IMR-90 (cell line): ENCODE measurements around the gene IL31RA. TPM values are rescaled to one million over a fixed set of nuclear protein-coding genes. Genes with fewer than 3 reads are reported as not detected.

Source experiments
- ATAC-seq: fragments of 200-7000 bp; cut with Tn5 transposase; 2 replicates; pipeline ENCODE4 v1.9.1; 2020; ENCODE audit warnings: low read depth, mild to moderate bottlenecking, moderate library complexity
- BruUV-seq: library from RNA; stranded (reverse); fragments of 400-500 nt; replicated peaks from 2 replicates; lab custom pipeline; 2021; lab: Mats Ljungman, UMichigan
- CTCF ChIA-PET: fragments of 300-600 bp; formaldehyde crosslinking; extraction: SDS; loops from one replicate; lab custom pipeline; 2021; ENCODE audit warnings: antibody characterized with exemption; lab: Yijun Ruan, JAX
- POLR2A ChIA-PET: fragments of 300-600 bp; sonication (Branson Sonifier 250); formaldehyde crosslinking; loops from one replicate; lab custom pipeline; 2022; ENCODE audit warnings: antibody characterized with exemption; ENCODE audit not compliant: unreplicated experiment; lab: Charles Lee
- DNase-seq: peaks from one replicate; pipeline ENCODE4 v3.0.0; 2013
- H2AFZ ChIP-seq: replicated peaks from 2 replicates; pipeline ENCODE3; 2013; ENCODE audit warnings: low read length, mild to moderate bottlenecking; ENCODE audit not compliant: poor library complexity
- H2AK5ac ChIP-seq: 2 replicates; pipeline ENCODE4 v1.6.1; 2013; ENCODE audit warnings: low read depth, low read length, inconsistent platforms
- H2AK9ac ChIP-seq: replicated peaks from 2 replicates; pipeline ENCODE3; 2013; ENCODE audit warnings: mild to moderate bottlenecking, low read depth, low read length, moderate library complexity; ENCODE audit not compliant: poor library complexity
- H2BK120ac ChIP-seq: 2 replicates; pipeline ENCODE4 v1.6.1; 2013; ENCODE audit warnings: low read depth, low read length, inconsistent platforms
- H2BK15ac ChIP-seq: 3 replicates; pipeline ENCODE4 v1.6.1; 2013; ENCODE audit warnings: low read depth, low read length, inconsistent platforms
- H2BK20ac ChIP-seq: 2 replicates; pipeline ENCODE4 v1.6.1; 2013; ENCODE audit warnings: low read depth, mild to moderate bottlenecking, inconsistent platforms, low read length, moderate library complexity
- H2BK5ac ChIP-seq: 2 replicates; pipeline ENCODE4 v1.6.1; 2013; ENCODE audit warnings: mild to moderate bottlenecking, low read depth, low read length, inconsistent platforms; ENCODE audit not compliant: poor library complexity, severe bottlenecking
- H3K14ac ChIP-seq: replicated peaks from 2 replicates; pipeline ENCODE4 v1.6.1; 2013; ENCODE audit warnings: low read depth, low read length, inconsistent platforms
- H3K18ac ChIP-seq: 2 replicates; pipeline ENCODE4 v1.6.1; 2013; ENCODE audit warnings: low read depth, low read length, control low read depth
- H3K23ac ChIP-seq: 2 replicates; pipeline ENCODE4 v1.6.1; 2013; ENCODE audit warnings: low read depth, low read length, inconsistent platforms
- H3K27ac ChIP-seq: 2 replicates; pipeline ENCODE4 v1.5.1; 2013; ENCODE audit warnings: mild to moderate bottlenecking, control low read depth, low read length; ENCODE audit not compliant: insufficient read depth
- H3K27me3 ChIP-seq: 2 replicates; pipeline ENCODE4 v1.6.1; 2013; ENCODE audit warnings: low read length; ENCODE audit not compliant: control insufficient read depth, insufficient read depth
- H3K36me3 ChIP-seq: 2 replicates; pipeline ENCODE4 v1.6.1; 2013; ENCODE audit warnings: low read length, mixed read lengths; ENCODE audit not compliant: control insufficient read depth, insufficient read depth
- H3K4ac ChIP-seq: 2 replicates; pipeline ENCODE4 v1.6.1; 2013; ENCODE audit warnings: low read depth, low read length, inconsistent platforms
- H3K4me1 ChIP-seq: 2 replicates; pipeline ENCODE4 v1.6.1; 2013; ENCODE audit warnings: low read length, mixed read lengths; ENCODE audit not compliant: control insufficient read depth, insufficient read depth
- H3K4me2 ChIP-seq: 2 replicates; pipeline ENCODE4 v1.6.1; 2013; ENCODE audit warnings: low read depth, mild to moderate bottlenecking, control low read depth, low read length, moderate library complexity
- H3K4me3 ChIP-seq: 2 replicates; pipeline ENCODE4 v1.5.1; 2013; ENCODE audit warnings: low read depth, mild to moderate bottlenecking, control low read depth, low read length, moderate library complexity; ENCODE audit not compliant: insufficient read depth
- H3K56ac ChIP-seq: 2 replicates; pipeline ENCODE4 v1.6.1; 2013; ENCODE audit warnings: low read length, inconsistent platforms; ENCODE audit not compliant: insufficient read depth; ENCODE audit errors: extremely low read depth
- H3K79me1 ChIP-seq, 2 experiments: 2 replicates each; pipeline ENCODE4 v1.6.1; 2013; ENCODE audit warnings: low read length in 2 of 2, inconsistent platforms in 1 of 2, low read depth in 1 of 2
- H3K9ac ChIP-seq: 2 replicates; pipeline ENCODE4 v1.6.1; 2013; ENCODE audit warnings: low read depth, low read length, control low read depth
- H3K9me1 ChIP-seq: 2 replicates; pipeline ENCODE4 v1.6.1; 2013; ENCODE audit warnings: low read length, inconsistent platforms; ENCODE audit not compliant: insufficient read depth
- H3K9me3 ChIP-seq: 2 replicates; pipeline ENCODE4 v1.6.1; 2013; ENCODE audit warnings: low read length; ENCODE audit not compliant: control insufficient read depth, insufficient read depth
- H4K20me1 ChIP-seq: 2 replicates; pipeline ENCODE4 v1.6.1; 2013; ENCODE audit warnings: low read length, inconsistent platforms; ENCODE audit not compliant: insufficient read depth
- H4K5ac ChIP-seq: 2 replicates; pipeline ENCODE4 v1.6.1; 2013; ENCODE audit warnings: mild to moderate bottlenecking, low read depth, low read length, control low read depth
- H4K8ac ChIP-seq, 2 experiments: 2 replicates each; pipeline ENCODE4 v1.6.1; 2013; ENCODE audit warnings: low read depth in 2 of 2, low read length in 2 of 2, control low read depth in 1 of 2, inconsistent platforms in 1 of 2
- H4K91ac ChIP-seq: 2 replicates; pipeline ENCODE4 v1.6.1; 2013; ENCODE audit warnings: low read depth, low read length, inconsistent platforms; ENCODE audit not compliant: insufficient read depth
- BHLHE40 ChIP-seq: fragments of 150-350 bp; IDR thresholded peaks from 2 replicates; pipeline ENCODE4 v1.6.1; 2016; ENCODE audit warnings: mild to moderate bottlenecking, low read depth, low read length
- CEBPB ChIP-seq: IDR thresholded peaks from 2 replicates; pipeline ENCODE4 v1.6.1; 2012; ENCODE audit warnings: low read depth, low read length, improper control_type of control experiment
- CHD1 ChIP-seq: IDR thresholded peaks from 2 replicates; pipeline ENCODE4 v1.6.1; 2012; ENCODE audit warnings: low read depth, low read length, improper control_type of control experiment
- CTCF ChIP-seq: conservative IDR thresholded peaks from 2 replicates; pipeline ENCODE4 v1.5.1; 2012; ENCODE audit warnings: mild to moderate bottlenecking, low read depth, low read length, improper control_type of control experiment
- ELK1 ChIP-seq: fragments of 150-350 bp; IDR thresholded peaks from 2 replicates; pipeline ENCODE4 v1.6.1; 2016; ENCODE audit warnings: low read depth, mild to moderate bottlenecking, low read length, moderate library complexity, borderline replicate concordance
- MAFK ChIP-seq: IDR thresholded peaks from 2 replicates; pipeline ENCODE4 v1.6.1; 2012; ENCODE audit warnings: low read depth, low read length, improper control_type of control experiment
- MAZ ChIP-seq: IDR thresholded peaks from 2 replicates; pipeline ENCODE4 v1.6.1; 2012; ENCODE audit warnings: low read depth, mild to moderate bottlenecking, low read length, improper control_type of control experiment, moderate library complexity, borderline replicate concordance
- MXI1 ChIP-seq: IDR thresholded peaks from 2 replicates; pipeline ENCODE4 v1.6.1; 2012; ENCODE audit warnings: low read depth, mild to moderate bottlenecking, low read length, moderate library complexity, borderline replicate concordance
- NFE2L2 ChIP-seq: fragments of 150-350 bp; IDR thresholded peaks from 2 replicates; pipeline ENCODE4 v1.6.1; 2016; ENCODE audit warnings: low read depth, mild to moderate bottlenecking, low read length
- RAD21 ChIP-seq: IDR thresholded peaks from 2 replicates; pipeline ENCODE4 v1.6.1; 2012; ENCODE audit warnings: low read length, improper control_type of control experiment
- RCOR1 ChIP-seq: IDR thresholded peaks from 2 replicates; pipeline ENCODE4 v1.6.1; 2012; ENCODE audit warnings: mild to moderate bottlenecking, low read length, improper control_type of control experiment; ENCODE audit not compliant: insufficient replicate concordance
- RFX5 ChIP-seq: IDR thresholded peaks from 2 replicates; pipeline ENCODE4 v1.8.0; 2012; ENCODE audit warnings: low read depth, mild to moderate bottlenecking, low read length, moderate library complexity
- SMC3 ChIP-seq: fragments of 150-350 bp; IDR thresholded peaks from 2 replicates; pipeline ENCODE4 v1.6.1; 2016; ENCODE audit warnings: low read depth, mild to moderate bottlenecking, antibody characterized with exemption, low read length, moderate library complexity
- WGBS, 2 experiments: methylation state at CpG; one replicate each; pipeline versions ENCODE4 v1.1.5 to v1.1.7; 2013; ENCODE audit warnings: missing lambda C conversion rate in 2 of 2; ENCODE audit not compliant: insufficient read length in 1 of 2; ENCODE audit errors: extremely low coverage in 2 of 2; 5-methylcytosine and 5-hydroxymethylcytosine counted together
- dilution Hi-C: fragments of 300-500 bp; cut with HindIII; formaldehyde crosslinking; loops from one replicate; pipeline ENCODE4 v1.14.3; 2018; ENCODE audit warnings: low sequenced_read_pairs; ENCODE audit not compliant: unreplicated experiment
- in situ Hi-C: fragments of 300-500 bp; cut with MboI; formaldehyde crosslinking; loops from 3 replicates; pipeline ENCODE4 v1.14.3; 2019; ENCODE audit warnings: low sequenced_read_pairs, inconsistent platforms, mixed read lengths
- intact Hi-C: fragments of 100-400 bp; cut with micrococcal nuclease; formaldehyde crosslinking; loops from 2 replicates; pipeline ENCODE4 v1.10.0; 2022
- polyA plus RNA-seq, 3 experiments: library from polyadenylated mRNA; depleted of rRNA; stranded (reverse); fragments of >200 nt; gene quantifications; 2 replicates each; pipeline ENCODE4 v1.2.3, GENCODE V29; 2012; ENCODE audit warnings: low replicate concordance in 1 of 3
- total RNA-seq: library from RNA; depleted of rRNA; stranded (reverse); fragments of >200 nt; gene quantifications from 2 replicates; pipeline ENCODE4 v1.2.3, GENCODE V29; 2012

IL31RA gene
- total and polyA plus RNA-seq, 2 of the 4 experiments (the other 2 are of a cell fraction) = 0.39 to 0.90 TPM

- Histone ChIP-seq H2AFZ (no peak overlapping the region), H3K27me3 (no peaks in the 10 kb centered on the region), H3K4me3 (no peak overlapping the region), H3K79me1 (peaks cover 20 to 40% of the 10 kb centered on the region in 2 experiments), H2BK15ac (no peak overlapping the region), H3K14ac (no peak overlapping the region), H4K91ac (no peak overlapping the region), H3K27ac (no peak overlapping the region), H4K8ac (no peak overlapping the region), H4K5ac (no peak overlapping the region), H2AK5ac (no peak overlapping the region), H3K9me1 (no peaks in the 10 kb centered on the region), H2BK120ac (no peak overlapping the region), H3K9me3 (no peaks in the 10 kb centered on the region), H3K4me1 (peaks cover 5% of the 10 kb centered on the region), H4K20me1 (peaks cover 5% of the 10 kb centered on the region; the same call in 1 of the 2 replicates), H3K9ac (no peak overlapping the region), H3K4ac (no peak overlapping the region), H3K18ac (no peak overlapping the region), H2BK20ac (no peak overlapping the region), H3K23ac (no peak overlapping the region), H3K4me2 (no peak overlapping the region), H3K36me3 (peaks cover 45% of the 10 kb centered on the region), H3K56ac (no peak overlapping the region), H2AK9ac (no peak overlapping the region), H2BK5ac (no peak overlapping the region)
- ChIA-PET POLR2A (no interaction called here), CTCF (no interaction called here)
- dilution Hi-C loops (no loop called here), intact Hi-C loops (no loop called here), in situ Hi-C loops (loop anchor here (25.0 kb wide), 1 partner anchor 1247 kb away; no protein-coding TSS in a partner anchor)
- BruUV-seq = no TSS peak
- ATAC-seq = no peak
- DNase-seq = no peak
- TF ChIP-seq MAZ (no peak), ELK1 (no peak), RCOR1 (no peak), CEBPB (no peak), RFX5 (no peak), SMC3 (no peak), MXI1 (no peak), NFE2L2 (no peak), RAD21 (no peak), MAFK (no peak), CHD1 (no peak), BHLHE40 (no peak), CTCF (no peak)
- no CpG with 5 or more reads among the region's 6 CpGs for WGBS, 2 experiments
Measured at GRCh38 chr5:55965525-55965924, 114.4 kb downstream of the IL31RA start.
